Measurements from ENCODE around the gene PSKH1.

The PSKH1 gene

DNA sequence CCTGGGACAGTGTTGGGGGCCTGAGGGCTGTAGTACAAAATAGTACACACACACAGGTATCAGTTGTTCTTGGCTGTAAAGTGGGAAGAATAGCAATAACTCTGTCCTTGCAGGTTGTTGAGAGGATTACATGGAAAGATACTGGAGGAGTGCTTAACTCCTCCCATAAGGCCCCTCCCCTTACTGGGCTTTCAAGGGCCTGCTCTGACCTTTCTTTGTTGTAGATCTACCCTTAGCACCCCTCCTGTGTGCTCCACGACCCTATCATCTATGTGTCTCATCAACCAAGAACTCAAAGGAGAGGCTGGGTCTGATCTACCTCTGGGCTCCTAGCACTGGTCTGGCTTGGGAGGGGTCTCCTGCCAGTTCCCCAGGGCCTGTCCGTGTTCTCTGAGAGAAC, 28.5 kb upstream of the PSKH1 start:
- Histone ChIP-seq H4K20me1 (ENCODE audit: insufficient read depth) (no peaks in the 10 kb centered on the region), H3K36me3 (ENCODE audit: insufficient read depth) (peaks cover 4% of the 10 kb centered on the region; the same call in 1 of the 2 replicates), H3K27ac (no peak overlapping the region), H3K79me2 (ENCODE audit: insufficient read depth, low read depth) (peaks cover 27% of the 10 kb centered on the region; the same call in 1 of the 2 replicates), H3K4me2 (no peak overlapping the region), H3K4me3 (IDR thresholded peaks at IDR 0.05; ENCODE audit: insufficient read depth, low read depth, low read length) (no peak overlapping the region), H3K27me3 (ENCODE audit: insufficient read depth, low read depth) (no peaks in the 10 kb centered on the region), H2AFZ (ENCODE audit: low read depth) (no peak overlapping the region), H3K4me1 (ENCODE audit: low read depth, poor library complexity, severe bottlenecking) (peaks cover 24% of the 10 kb centered on the region), H3K9ac (no peak overlapping the region)
- no peak for TF ChIP-seq CTCF (conservative IDR thresholded peaks at IDR 0.05; ENCODE audit: low read depth, low read length)

- no peak overlapping the region; the same call in 1 of the 2 replicates for H3K27ac ChIP-seq
- H3K36me3 ChIP-seq (ENCODE audit: insufficient read depth): peaks cover 4% of the 10 kb centered on the region; the same call in 1 of the 2 replicates
- H2AFZ ChIP-seq (ENCODE audit: low read depth): no peak overlapping the region
Observed at GRCh38 chr16:67865318-67865717, 27.7 kb upstream of the PSKH1 start.

DNA sequence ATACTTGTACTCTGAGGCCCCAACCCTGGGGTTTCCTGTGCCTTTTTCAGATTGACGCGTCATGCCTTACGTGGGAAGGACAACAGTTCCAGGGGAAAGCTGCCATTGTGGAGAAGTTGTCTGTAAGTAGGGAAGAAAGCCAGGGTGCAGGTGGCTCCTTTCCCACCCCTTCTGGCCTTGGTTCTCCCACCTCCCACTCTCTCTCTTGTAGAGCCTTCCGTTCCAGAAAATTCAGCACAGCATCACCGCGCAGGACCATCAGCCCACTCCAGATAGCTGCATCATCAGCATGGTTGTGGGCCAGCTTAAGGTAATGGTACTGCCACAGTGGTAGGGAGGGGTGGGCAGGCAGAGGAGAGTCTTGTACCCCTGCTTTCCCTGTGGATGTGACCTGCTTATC, 24.8 kb upstream of the PSKH1 start:
- Histone ChIP-seq H3K9ac (no peak overlapping the region), H3K4me2 (no peak overlapping the region), H3K36me3 (ENCODE audit: insufficient read depth) (peaks cover 4% of the 10 kb centered on the region; the same call in 1 of the 2 replicates), H3K4me1 (ENCODE audit: low read depth, poor library complexity, severe bottlenecking) (peaks cover 32% of the 10 kb centered on the region), H3K27ac (no peak overlapping the region), H4K20me1 (ENCODE audit: insufficient read depth) (no peaks in the 10 kb centered on the region), H3K4me3 (IDR thresholded peaks at IDR 0.05; ENCODE audit: insufficient read depth, low read depth, low read length) (no peak overlapping the region), H3K27me3 (ENCODE audit: insufficient read depth, low read depth) (no peaks in the 10 kb centered on the region), H3K79me2 (ENCODE audit: insufficient read depth, low read depth) (peaks cover 3% of the 10 kb centered on the region), H2AFZ (ENCODE audit: low read depth) (no peak overlapping the region)
- TF ChIP-seq CTCF (conservative IDR thresholded peaks at IDR 0.05; ENCODE audit: low read depth, low read length): no peak

More at GRCh38 chr16:67865318-67865717, 27.7 kb upstream of the PSKH1 start:
- H3K4me3 ChIP-seq (IDR thresholded peaks at IDR 0.05; ENCODE audit: insufficient read depth, low read depth, low read length): no peak overlapping the region
- H3K79me2 ChIP-seq (ENCODE audit: insufficient read depth, low read depth): peaks cover 26% of the 10 kb centered on the region; the same call in 1 of the 2 replicates
- no peaks in the 10 kb centered on the region for H4K20me1 ChIP-seq (ENCODE audit: insufficient read depth)
- H3K9ac ChIP-seq: no peak overlapping the region
- TF ChIP-seq CTCF (conservative IDR thresholded peaks at IDR 0.05; ENCODE audit: low read depth, low read length): no peak; the same call in 1 of the 2 replicates
- H3K27me3 ChIP-seq (ENCODE audit: insufficient read depth, low read depth): no peaks in the 10 kb centered on the region
- no peak overlapping the region for H3K4me2 ChIP-seq
- peaks cover 29% of the 10 kb centered on the region for H3K4me1 ChIP-seq (ENCODE audit: low read depth, poor library complexity, severe bottlenecking)

DNA sequence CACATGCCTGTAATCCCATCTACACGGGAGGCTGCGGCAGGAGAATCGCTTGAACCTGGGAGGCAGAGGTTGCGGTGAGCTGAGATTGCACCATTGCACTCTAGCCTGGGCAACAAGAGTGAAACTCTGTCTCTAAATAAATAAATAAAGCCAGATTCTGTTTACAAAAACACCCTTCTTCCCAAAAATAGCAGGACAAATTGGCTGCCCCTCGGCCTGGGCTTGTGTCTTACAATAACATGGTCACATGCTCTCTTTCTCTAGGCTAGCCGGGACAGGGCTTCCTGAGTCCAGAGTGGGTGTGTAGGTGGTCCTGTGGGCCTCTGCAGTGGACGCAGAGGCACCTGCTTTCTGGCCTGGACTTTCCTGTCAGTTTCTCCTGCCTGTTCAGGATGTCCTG, 23.4 kb upstream of the PSKH1 start:
- Histone ChIP-seq H3K4me1 (ENCODE audit: low read depth, poor library complexity, severe bottlenecking) (peaks cover 41% of the 10 kb centered on the region), H3K36me3 (ENCODE audit: insufficient read depth) (peaks cover 4% of the 10 kb centered on the region; the same call in 1 of the 2 replicates), H2AFZ (ENCODE audit: low read depth) (no peak overlapping the region), H3K9ac (no peak overlapping the region), H3K27me3 (ENCODE audit: insufficient read depth, low read depth) (no peaks in the 10 kb centered on the region), H3K79me2 (ENCODE audit: insufficient read depth, low read depth) (peaks cover 17% of the 10 kb centered on the region), H4K20me1 (ENCODE audit: insufficient read depth) (no peaks in the 10 kb centered on the region), H3K4me2 (no peak overlapping the region), H3K4me3 (IDR thresholded peaks at IDR 0.05; ENCODE audit: insufficient read depth, low read depth, low read length) (no peak overlapping the region), H3K27ac (no peak overlapping the region)
- no peak for TF ChIP-seq CTCF (conservative IDR thresholded peaks at IDR 0.05; ENCODE audit: low read depth, low read length)

Data from KMS-11 (cell line).